ENCODE results near the gene TAF11L7. TPM values are rescaled to one million over a fixed set of nuclear protein-coding genes. Genes with fewer than 3 reads are reported as not detected.
"Not testable (repeated sequence)": the region's sequence is repeated elsewhere in the genome, so short reads cannot be mapped to it uniquely, and the experiment has no call there.

Gene TAF11L7
- total RNA-seq: not detected in 2 replicates
- long read RNA-seq: 0 reads

GRCh38 chr5:17585658-17586057 lies at the start of gene TAF11L7:
TSS of gene TAF11L7 (minus strand) at chr5:17585758.
- H3K27me3 Mint-ChIP-seq; H3K9me3 Mint-ChIP-seq (ENCODE audit: low read depth); H3K27ac Mint-ChIP-seq; H3K36me3 Mint-ChIP-seq (ENCODE audit: insufficient read depth); DNase-seq (ENCODE audit: low spot score, unreplicated experiment); H3K4me1 Mint-ChIP-seq (ENCODE audit: low read depth); H3K4me3 Mint-ChIP-seq (ENCODE audit: low read depth): not testable (repeated sequence)

GRCh38 chr5:17634160-17634559 lies 48.6 kb upstream of the TAF11L7 start, which contains the start of gene TAF11L14:
TSS of gene TAF11L14 (plus strand) at chr5:17634460.
- Mint-ChIP-seq H3K27me3 (no peaks in the 10 kb centered on the region), H3K4me1 (ENCODE audit: low read depth) (no peaks in the 10 kb centered on the region), H3K4me3 (ENCODE audit: low read depth) (no peak within 1 kb of the TSS), H3K9me3 (ENCODE audit: low read depth) (no peaks in the 10 kb centered on the region), H3K27ac (no peak within 1 kb of the TSS), H3K36me3 (ENCODE audit: insufficient read depth) (no peaks in the 10 kb centered on the region)
- TF ChIP-seq, protein P1, sequence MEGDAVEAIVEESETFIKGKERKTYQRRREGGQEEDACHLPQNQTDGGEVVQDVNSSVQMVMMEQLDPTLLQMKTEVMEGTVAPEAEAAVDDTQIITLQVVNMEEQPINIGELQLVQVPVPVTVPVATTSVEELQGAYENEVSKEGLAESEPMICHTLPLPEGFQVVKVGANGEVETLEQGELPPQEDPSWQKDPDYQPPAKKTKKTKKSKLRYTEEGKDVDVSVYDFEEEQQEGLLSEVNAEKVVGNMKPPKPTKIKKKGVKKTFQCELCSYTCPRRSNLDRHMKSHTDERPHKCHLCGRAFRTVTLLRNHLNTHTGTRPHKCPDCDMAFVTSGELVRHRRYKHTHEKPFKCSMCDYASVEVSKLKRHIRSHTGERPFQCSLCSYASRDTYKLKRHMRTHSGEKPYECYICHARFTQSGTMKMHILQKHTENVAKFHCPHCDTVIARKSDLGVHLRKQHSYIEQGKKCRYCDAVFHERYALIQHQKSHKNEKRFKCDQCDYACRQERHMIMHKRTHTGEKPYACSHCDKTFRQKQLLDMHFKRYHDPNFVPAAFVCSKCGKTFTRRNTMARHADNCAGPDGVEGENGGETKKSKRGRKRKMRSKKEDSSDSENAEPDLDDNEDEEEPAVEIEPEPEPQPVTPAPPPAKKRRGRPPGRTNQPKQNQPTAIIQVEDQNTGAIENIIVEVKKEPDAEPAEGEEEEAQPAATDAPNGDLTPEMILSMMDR (IDR thresholded peaks at IDR 0.05; ENCODE audit: unreplicated experiment): no peak
- DNase-seq (ENCODE audit: low spot score, unreplicated experiment): no peak

- not testable (repeated sequence) for H3K4me3 Mint-ChIP-seq (ENCODE audit: low read depth); H3K9me3 Mint-ChIP-seq (ENCODE audit: low read depth); H3K36me3 Mint-ChIP-seq (ENCODE audit: insufficient read depth); DNase-seq (ENCODE audit: low spot score, unreplicated experiment); H3K4me1 Mint-ChIP-seq (ENCODE audit: low read depth); H3K27me3 Mint-ChIP-seq
- peak within 1 kb of the TSS; percentile 39 for H3K27ac Mint-ChIP-seq
Observed at GRCh38 chr5:17631788-17632187, 46.2 kb upstream of the TAF11L7 start, which contains the start of gene TAF11L13. TSS of gene TAF11L13 (plus strand) at chr5:17632088.

GRCh38 chr5:17625686-17626085 lies 40.1 kb upstream of the TAF11L7 start:
- H3K9me3 Mint-ChIP-seq (ENCODE audit: low read depth): no peaks in the 10 kb centered on the region
- no peak overlapping the region for H3K4me3 Mint-ChIP-seq (ENCODE audit: low read depth)
- H3K27me3 Mint-ChIP-seq: no peaks in the 10 kb centered on the region
- no peaks in the 10 kb centered on the region for H3K36me3 Mint-ChIP-seq (ENCODE audit: insufficient read depth)
- no peaks in the 10 kb centered on the region for H3K4me1 Mint-ChIP-seq (ENCODE audit: low read depth)
- DNase-seq (ENCODE audit: low spot score, unreplicated experiment): no peak
- no peak overlapping the region for H3K27ac Mint-ChIP-seq
- TF ChIP-seq, protein P1 (IDR thresholded peaks at IDR 0.05; ENCODE audit: unreplicated experiment): no peak

GRCh38 chr5:17620627-17621026 lies 35.1 kb upstream of the TAF11L7 start:
- no peaks in the 10 kb centered on the region for H3K4me1 Mint-ChIP-seq (ENCODE audit: low read depth)
- no peak overlapping the region for H3K4me3 Mint-ChIP-seq (ENCODE audit: low read depth)
- H3K27ac Mint-ChIP-seq: no peak overlapping the region
- H3K27me3 Mint-ChIP-seq: no peaks in the 10 kb centered on the region
- DNase-seq (ENCODE audit: low spot score, unreplicated experiment): no peak
- TF ChIP-seq, protein P1 (IDR thresholded peaks at IDR 0.05; ENCODE audit: unreplicated experiment): peak; percentile 21
- no peaks in the 10 kb centered on the region for H3K9me3 Mint-ChIP-seq (ENCODE audit: low read depth)
- no peaks in the 10 kb centered on the region for H3K36me3 Mint-ChIP-seq (ENCODE audit: insufficient read depth)

GRCh38 chr5:17619354-17619753 lies 33.8 kb upstream of the TAF11L7 start:
- Mint-ChIP-seq H3K27ac (no peak overlapping the region), H3K27me3 (no peaks in the 10 kb centered on the region), H3K9me3 (ENCODE audit: low read depth) (no peaks in the 10 kb centered on the region), H3K4me3 (ENCODE audit: low read depth) (no peak overlapping the region), H3K4me1 (ENCODE audit: low read depth) (no peaks in the 10 kb centered on the region), H3K36me3 (ENCODE audit: insufficient read depth) (no peaks in the 10 kb centered on the region)
- TF ChIP-seq, protein P1 (IDR thresholded peaks at IDR 0.05; ENCODE audit: unreplicated experiment): no peak
- DNase-seq (ENCODE audit: low spot score, unreplicated experiment): no peak

Measured in progenitor cell of endocrine pancreas (in vitro differentiated cells).